ENCODE results near the gene FAM200C. TPM values are rescaled to one million over a fixed set of nuclear protein-coding genes. Genes with fewer than 3 reads are reported as not detected.

FAM200C gene
- total RNA-seq, 2 experiments from 2014 or later, result 0.16 TPM; not detected in 1

GRCh38 chr5:160376416-160376815 lies 23.4 kb downstream of the FAM200C start:
- ChIA-PET POLR2A (no interaction called here), CTCF (interaction anchor here (1.2 kb wide), 1 partner anchor 354 kb away, joined by 4 read pairs; no protein-coding TSS in a partner anchor)
- H3K9me3 ChIP-seq (ENCODE audit: control insufficient read depth in 1 of 2, insufficient read depth in 1 of 2, low read length in 2 of 2), result no peaks in the 10 kb centered on the region
- no peak overlapping the region for H3K27ac ChIP-seq (ENCODE audit: low read depth in 1 of 2, low read length in 2 of 2)
- H3K4me1 ChIP-seq (ENCODE audit: insufficient read depth, low read length), result no peaks in the 10 kb centered on the region
- H3K27ac Mint-ChIP-seq, result no peak overlapping the region
- H3K27me3 ChIP-seq (ENCODE audit: control insufficient read depth in 1 of 2, insufficient read depth in 2 of 2, low read length in 2 of 2), result peaks cover 11 to 24% of the 10 kb centered on the region in 2 experiments
- no peaks in the 10 kb centered on the region for H3K36me3 ChIP-seq (ENCODE audit: insufficient read depth, low read length)
- H3K4me3 Mint-ChIP-seq, result no peak overlapping the region
- no peaks in the 10 kb centered on the region for H3K4me1 Mint-ChIP-seq (ENCODE audit: low read depth)
- no peak overlapping the region for H3K4me3 ChIP-seq (ENCODE audit: low read length)
- DNase-seq (no peak), ATAC-seq (ENCODE audit: poor library complexity) (no peak)
- TF ChIP-seq, protein P1, sequence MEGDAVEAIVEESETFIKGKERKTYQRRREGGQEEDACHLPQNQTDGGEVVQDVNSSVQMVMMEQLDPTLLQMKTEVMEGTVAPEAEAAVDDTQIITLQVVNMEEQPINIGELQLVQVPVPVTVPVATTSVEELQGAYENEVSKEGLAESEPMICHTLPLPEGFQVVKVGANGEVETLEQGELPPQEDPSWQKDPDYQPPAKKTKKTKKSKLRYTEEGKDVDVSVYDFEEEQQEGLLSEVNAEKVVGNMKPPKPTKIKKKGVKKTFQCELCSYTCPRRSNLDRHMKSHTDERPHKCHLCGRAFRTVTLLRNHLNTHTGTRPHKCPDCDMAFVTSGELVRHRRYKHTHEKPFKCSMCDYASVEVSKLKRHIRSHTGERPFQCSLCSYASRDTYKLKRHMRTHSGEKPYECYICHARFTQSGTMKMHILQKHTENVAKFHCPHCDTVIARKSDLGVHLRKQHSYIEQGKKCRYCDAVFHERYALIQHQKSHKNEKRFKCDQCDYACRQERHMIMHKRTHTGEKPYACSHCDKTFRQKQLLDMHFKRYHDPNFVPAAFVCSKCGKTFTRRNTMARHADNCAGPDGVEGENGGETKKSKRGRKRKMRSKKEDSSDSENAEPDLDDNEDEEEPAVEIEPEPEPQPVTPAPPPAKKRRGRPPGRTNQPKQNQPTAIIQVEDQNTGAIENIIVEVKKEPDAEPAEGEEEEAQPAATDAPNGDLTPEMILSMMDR (IDR thresholded peaks at IDR 0.05), result no peak
- H3K27me3 Mint-ChIP-seq, result peaks cover 71% of the 10 kb centered on the region
- intact Hi-C loops (cut with DNase I, micrococcal nuclease), result no loop called here
- H3K9me3 Mint-ChIP-seq, result no peaks in the 10 kb centered on the region
- no peaks in the 10 kb centered on the region for H3K36me3 Mint-ChIP-seq (ENCODE audit: low read depth)

DNA sequence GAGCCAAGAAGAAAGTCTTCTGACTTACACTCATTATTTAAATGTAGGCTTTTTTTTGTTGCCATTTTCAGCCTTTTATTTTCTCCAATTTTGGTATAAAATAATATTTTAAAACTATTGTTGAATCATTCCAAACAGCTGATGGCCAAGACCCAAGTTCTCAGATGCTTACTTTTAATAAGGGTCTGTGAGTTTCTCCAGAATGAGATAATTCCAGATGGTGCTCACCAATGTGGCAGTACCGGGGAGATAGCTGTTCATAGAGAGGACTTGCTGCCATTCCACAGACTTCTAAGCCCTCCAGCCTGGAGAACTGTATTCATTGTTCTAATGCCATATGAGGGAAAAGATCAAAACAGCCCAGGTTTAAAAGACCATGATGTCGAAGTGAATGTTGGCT lies 24.2 kb downstream of the FAM200C start:
- Histone ChIP-seq H3K36me3 (ENCODE audit: insufficient read depth, low read length) (no peaks in the 10 kb centered on the region), H3K4me3 (ENCODE audit: low read length) (no peak overlapping the region), H3K27ac (ENCODE audit: low read depth in 1 of 2, low read length in 2 of 2) (no peak overlapping the region), H3K4me1 (ENCODE audit: insufficient read depth, low read length) (no peaks in the 10 kb centered on the region), H3K9me3 (ENCODE audit: control insufficient read depth in 1 of 2, insufficient read depth in 1 of 2, low read length in 2 of 2) (no peaks in the 10 kb centered on the region), H3K27me3 (ENCODE audit: control insufficient read depth in 1 of 2, insufficient read depth in 2 of 2, low read length in 2 of 2) (peaks cover 13 to 30% of the 10 kb centered on the region in 2 experiments)
- intact Hi-C loops (cut with DNase I, micrococcal nuclease), result no loop called here
- no peak for ATAC-seq (ENCODE audit: poor library complexity)
- Mint-ChIP-seq H3K27ac (no peak overlapping the region), H3K36me3 (ENCODE audit: low read depth) (no peaks in the 10 kb centered on the region), H3K27me3 (peaks cover 78% of the 10 kb centered on the region), H3K9me3 (no peaks in the 10 kb centered on the region), H3K4me3 (no peak overlapping the region), H3K4me1 (ENCODE audit: low read depth) (peaks cover 3% of the 10 kb centered on the region)
- no peak for DNase-seq
- ChIA-PET CTCF (interaction anchor here (1.2 kb wide), 1 partner anchor 354 kb away, joined by 4 read pairs; no protein-coding TSS in a partner anchor), POLR2A (no interaction called here)
- TF ChIP-seq, protein P1 (IDR thresholded peaks at IDR 0.05), result no peak

DNA sequence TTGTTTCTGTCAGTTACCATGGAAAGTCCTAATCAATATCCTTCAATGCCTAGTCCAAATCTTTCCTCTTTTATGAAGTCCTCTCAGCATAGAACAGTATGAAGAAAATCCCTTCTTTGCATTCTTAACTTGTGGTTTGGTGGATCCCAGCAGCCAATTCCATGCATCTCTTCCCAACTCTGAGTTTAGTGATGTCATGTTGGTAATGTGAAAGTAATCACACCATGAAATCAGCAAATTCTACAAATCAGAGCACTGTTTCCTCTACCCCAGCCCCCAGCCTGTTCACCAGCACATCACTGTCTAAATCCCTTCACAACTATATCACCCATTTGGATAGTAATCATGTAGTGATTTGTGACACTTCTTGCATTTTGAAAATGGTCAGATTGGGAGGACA lies 24.7 kb downstream of the FAM200C start:
- H3K4me1 ChIP-seq (ENCODE audit: insufficient read depth, low read length), result peaks cover 5% of the 10 kb centered on the region

More for the DNA sequence above, 24.7 kb downstream of the FAM200C start:
- Mint-ChIP-seq H3K27ac (no peak overlapping the region), H3K9me3 (no peaks in the 10 kb centered on the region), H3K27me3 (peaks cover 78% of the 10 kb centered on the region), H3K4me3 (no peak overlapping the region), H3K4me1 (ENCODE audit: low read depth) (peaks cover 5% of the 10 kb centered on the region), H3K36me3 (ENCODE audit: low read depth) (no peaks in the 10 kb centered on the region)
- Histone ChIP-seq H3K27me3 (ENCODE audit: control insufficient read depth in 1 of 2, insufficient read depth in 2 of 2, low read length in 2 of 2) (peaks cover 18 to 35% of the 10 kb centered on the region in 2 experiments), H3K36me3 (ENCODE audit: insufficient read depth, low read length) (no peaks in the 10 kb centered on the region), H3K27ac (ENCODE audit: low read depth in 1 of 2, low read length in 2 of 2) (no peak overlapping the region), H3K4me3 (ENCODE audit: low read length) (no peak overlapping the region), H3K9me3 (ENCODE audit: control insufficient read depth in 1 of 2, insufficient read depth in 1 of 2, low read length in 2 of 2) (peaks cover 0 to 4% of the 10 kb centered on the region in 2 experiments)
- POLR2A ChIA-PET, result no interaction called here
- ATAC-seq (ENCODE audit: poor library complexity) (no peak), DNase-seq (no peak)
- CTCF ChIA-PET, result no interaction called here
- intact Hi-C loops (cut with DNase I, micrococcal nuclease), result no loop called here
- TF ChIP-seq, protein P1 (IDR thresholded peaks at IDR 0.05), result no peak
